Fibroblast of lung (primary cell): ENCODE measurements around the gene CDK6. TPM values are rescaled to one million over a fixed set of nuclear protein-coding genes. Genes with fewer than 3 reads are reported as not detected.
A peak's percentile ranks its signal among the peaks of the same experiment; 100 is the strongest.

Source experiments
- DNase-seq, 2 donors: peaks; one replicate each; pipeline versions ENCODE4 v3.0.0 to v3.0.0-alpha.2; 2010; ENCODE audit warnings: low read depth in 2 of 2
- H2AFZ ChIP-seq: 2 replicates; pipeline ENCODE4 v1.5.1; 2012; ENCODE audit warnings: low read length, control low read depth, inconsistent platforms
- H3K27ac ChIP-seq: 2 replicates; pipeline ENCODE4 v1.5.1; 2011; ENCODE audit warnings: low read length, control low read depth; ENCODE audit not compliant: insufficient read depth
- H3K27me3 ChIP-seq: 2 replicates; pipeline ENCODE4 v1.5.1; 2011; ENCODE audit warnings: mild to moderate bottlenecking, low read length; ENCODE audit not compliant: control insufficient read depth, insufficient read depth
- H3K36me3 ChIP-seq: 2 replicates; pipeline ENCODE4 v1.5.1; 2011; ENCODE audit warnings: low read length; ENCODE audit not compliant: control insufficient read depth, insufficient read depth
- H3K4me1 ChIP-seq: 2 replicates; pipeline ENCODE4 v1.5.1; 2011; ENCODE audit warnings: low read length; ENCODE audit not compliant: control insufficient read depth, insufficient read depth; ENCODE audit errors: extremely low read depth
- H3K4me2 ChIP-seq: 2 replicates; pipeline ENCODE4 v1.5.1; 2011; ENCODE audit warnings: low read length, control low read depth; ENCODE audit not compliant: insufficient read depth; ENCODE audit errors: extremely low read depth
- H3K4me3 ChIP-seq, 4 experiments: fragments of 200-600 bp in 1 of 4; sonication (generic) in 1 of 4; replicated peaks in 1 of 4; 2 replicates each; pipeline ENCODE4 v1.5.1; 2011 to 2016; ENCODE audit warnings: low read length in 4 of 4, low read depth in 3 of 4, mild to moderate bottlenecking in 3 of 4, control low read depth in 2 of 4, inconsistent platforms in 1 of 4, mixed read lengths in 1 of 4; ENCODE audit not compliant: insufficient read depth in 1 of 4; ENCODE audit errors: control extremely low read depth in 1 of 4
- H3K79me2 ChIP-seq: 2 replicates; pipeline ENCODE4 v1.5.1; 2012; ENCODE audit warnings: mild to moderate bottlenecking, low read length, inconsistent platforms; ENCODE audit not compliant: control insufficient read depth, insufficient read depth
- H3K9ac ChIP-seq: 2 replicates; pipeline ENCODE4 v1.5.1; 2011; ENCODE audit warnings: mild to moderate bottlenecking, low read length, control low read depth; ENCODE audit not compliant: insufficient read depth
- H3K9me3 ChIP-seq: 2 replicates; pipeline ENCODE4 v1.5.1; 2012; ENCODE audit warnings: low read depth, low read length; ENCODE audit not compliant: control insufficient read depth, insufficient read depth
- H4K20me1 ChIP-seq: 2 replicates; pipeline ENCODE4 v1.5.1; 2011; ENCODE audit warnings: low read length; ENCODE audit not compliant: control insufficient read depth, insufficient read depth; ENCODE audit errors: extremely low read depth
- EZH2 ChIP-seq: IDR thresholded peaks from 2 replicates; pipeline ENCODE4 v1.5.1; 2012; ENCODE audit warnings: low read length, control low read depth, mild to moderate bottlenecking; ENCODE audit errors: missing control alignments
- polyA plus RNA-seq, 2 donors: library from polyadenylated mRNA; depleted of rRNA in 1 of 2; stranded (reverse) in 1 of 2; unstranded in 1 of 2; fragments of >200 nt; gene quantifications; 2 replicates each; pipeline ENCODE4 v1.2.1, GENCODE V29; 2011 to 2012; ENCODE audit warnings: missing spikeins in 1 of 2
- total RNA-seq: library from RNA; depleted of rRNA; stranded (reverse); fragments of >200 nt; gene quantifications from 2 replicates; pipeline ENCODE4 v1.2.1, GENCODE V29; 2014
- TF ChIP-seq, protein P1 (sequence below), 2 donors: IDR thresholded peaks in 1 of 2; conservative IDR thresholded peaks in 1 of 2; 1 replicate in 1 of 2; 2 replicates in 1 of 2; pipeline ENCODE4 v1.5.1; 2011 to 2012; ENCODE audit warnings: low read length in 2 of 2, control low read depth in 1 of 2, inconsistent platforms in 1 of 2, low read depth in 1 of 2, mild to moderate bottlenecking in 1 of 2

CDK6 gene
- total and polyA plus RNA-seq, 2 donors (not counting 1 experiment from before 2014, with no cell fraction given), result 17.8 to 19.2 TPM

DNA sequence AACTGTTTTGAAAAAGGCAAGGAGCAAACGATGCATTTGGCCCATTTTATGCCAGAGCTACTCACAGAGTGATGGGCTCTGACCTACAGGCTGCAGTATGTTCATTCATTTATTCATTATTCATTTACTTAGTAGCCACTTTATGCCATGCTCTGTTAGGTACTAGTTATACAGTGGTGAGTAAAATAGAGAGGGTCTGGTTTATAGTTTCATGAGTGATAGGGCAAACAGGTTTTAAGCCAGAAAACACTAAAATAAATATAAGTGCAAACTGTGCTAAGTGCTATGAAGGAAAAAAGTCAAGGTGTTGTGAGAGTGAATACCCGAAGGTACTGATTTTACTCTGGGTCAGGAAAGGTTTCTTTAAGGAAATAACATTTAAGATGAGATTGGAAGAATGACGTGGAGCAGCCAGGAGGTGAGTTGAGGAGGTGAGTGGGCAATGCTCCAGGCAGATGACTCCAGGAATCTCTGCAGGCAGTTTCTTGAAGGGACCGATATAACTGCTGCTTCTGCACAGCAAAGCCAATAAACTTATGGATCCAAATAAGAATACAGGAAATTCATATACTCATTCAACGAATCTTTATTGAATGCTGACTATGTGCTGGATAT is 189.3 kb downstream of the CDK6 start:
- Histone ChIP-seq H3K27ac (no peak overlapping the region), H3K9ac (no peak overlapping the region), H3K4me1 (peaks cover 5% of the 10 kb centered on the region), H4K20me1 (no peaks in the 10 kb centered on the region), H3K36me3 (no peaks in the 10 kb centered on the region), H3K27me3 (no peaks in the 10 kb centered on the region), H3K79me2 (peaks cover 5% of the 10 kb centered on the region), H3K9me3 (no peaks in the 10 kb centered on the region), H3K4me3 (no peak overlapping the region), H3K4me2 (no peak overlapping the region), H2AFZ (no peak overlapping the region)
- no peak for DNase-seq
- TF ChIP-seq EZH2, result no peak
- TF ChIP-seq, protein P1, sequence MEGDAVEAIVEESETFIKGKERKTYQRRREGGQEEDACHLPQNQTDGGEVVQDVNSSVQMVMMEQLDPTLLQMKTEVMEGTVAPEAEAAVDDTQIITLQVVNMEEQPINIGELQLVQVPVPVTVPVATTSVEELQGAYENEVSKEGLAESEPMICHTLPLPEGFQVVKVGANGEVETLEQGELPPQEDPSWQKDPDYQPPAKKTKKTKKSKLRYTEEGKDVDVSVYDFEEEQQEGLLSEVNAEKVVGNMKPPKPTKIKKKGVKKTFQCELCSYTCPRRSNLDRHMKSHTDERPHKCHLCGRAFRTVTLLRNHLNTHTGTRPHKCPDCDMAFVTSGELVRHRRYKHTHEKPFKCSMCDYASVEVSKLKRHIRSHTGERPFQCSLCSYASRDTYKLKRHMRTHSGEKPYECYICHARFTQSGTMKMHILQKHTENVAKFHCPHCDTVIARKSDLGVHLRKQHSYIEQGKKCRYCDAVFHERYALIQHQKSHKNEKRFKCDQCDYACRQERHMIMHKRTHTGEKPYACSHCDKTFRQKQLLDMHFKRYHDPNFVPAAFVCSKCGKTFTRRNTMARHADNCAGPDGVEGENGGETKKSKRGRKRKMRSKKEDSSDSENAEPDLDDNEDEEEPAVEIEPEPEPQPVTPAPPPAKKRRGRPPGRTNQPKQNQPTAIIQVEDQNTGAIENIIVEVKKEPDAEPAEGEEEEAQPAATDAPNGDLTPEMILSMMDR (conservative IDR thresholded peaks at IDR 0.05 in 1 of 2, IDR thresholded peaks at IDR 0.05 in 1 of 2; ENCODE audit: low read depth in 1 of 2, low read length in 2 of 2), result no peak

GRCh38 chr7:92645114-92646061 is 191.0 kb downstream of the CDK6 start:
- H2AFZ ChIP-seq, result no peak overlapping the region
- H3K4me1 ChIP-seq, result peaks cover 9% of the 10 kb centered on the region
- no peak overlapping the region for H3K4me3 ChIP-seq
- H3K9ac ChIP-seq, result no peak overlapping the region
- no peaks in the 10 kb centered on the region for H3K27me3 ChIP-seq
- H3K27ac ChIP-seq, result no peak overlapping the region
- no peaks in the 10 kb centered on the region for H3K9me3 ChIP-seq
- H3K36me3 ChIP-seq, result no peaks in the 10 kb centered on the region
- no peak for TF ChIP-seq EZH2
- TF ChIP-seq, protein P1 (conservative IDR thresholded peaks at IDR 0.05 in 1 of 2, IDR thresholded peaks at IDR 0.05 in 1 of 2; ENCODE audit: low read depth in 1 of 2, low read length in 2 of 2), result no peak
- no peaks in the 10 kb centered on the region for H4K20me1 ChIP-seq
- peak in 1 of 2 donors; percentile 59 for DNase-seq
- H3K79me2 ChIP-seq, result peaks cover 5% of the 10 kb centered on the region
- no peak overlapping the region for H3K4me2 ChIP-seq

GRCh38 chr7:92644406-92645113 is 191.8 kb downstream of the CDK6 start:
- no peak for TF ChIP-seq EZH2
- TF ChIP-seq, protein P1 (conservative IDR thresholded peaks at IDR 0.05 in 1 of 2, IDR thresholded peaks at IDR 0.05 in 1 of 2; ENCODE audit: low read depth in 1 of 2, low read length in 2 of 2), result no peak
- Histone ChIP-seq H3K4me2 (no peak overlapping the region), H3K4me3 (no peak overlapping the region), H4K20me1 (no peaks in the 10 kb centered on the region), H3K27ac (no peak overlapping the region), H3K79me2 (peaks cover 5% of the 10 kb centered on the region), H3K9me3 (no peaks in the 10 kb centered on the region), H3K9ac (no peak overlapping the region), H2AFZ (no peak overlapping the region), H3K27me3 (no peaks in the 10 kb centered on the region), H3K36me3 (no peaks in the 10 kb centered on the region), H3K4me1 (peaks cover 9% of the 10 kb centered on the region)
- DNase-seq, result peak; percentile 33 to 37
